GM12878 (cell line): Measurements from ENCODE around the gene RREB1. TPM values are rescaled to one million over a fixed set of nuclear protein-coding genes. Genes with fewer than 3 reads are reported as not detected.

Experiments
- ATAC-seq: fragments of 200-7000 bp; cut with Tn5 transposase; 3 replicates; pipeline ENCODE4 v1.9.1; 2020; ENCODE audit warnings: mild to moderate bottlenecking, moderate library complexity
- BruUV-seq: library from RNA; stranded (reverse); fragments of 400-500 nt; replicated peaks from 2 replicates; lab custom pipeline; 2021; lab: Mats Ljungman, UMichigan
- CTCF ChIA-PET: fragments of 300-600 bp; sonication (Branson Sonifier 250); formaldehyde crosslinking; extraction: SDS; loops from one replicate; lab custom pipeline; 2021; ENCODE audit warnings: inconsistent platforms; lab: Yijun Ruan, JAX
- POLR2A ChIA-PET: fragments of 350-600 bp; formaldehyde crosslinking; extraction: SDS; loops from one replicate; lab custom pipeline; 2021; ENCODE audit warnings: inconsistent platforms; lab: Charles Lee
- RAD21 ChIA-PET: fragments of 300-600 bp; sonication (Branson Sonifier 250); formaldehyde crosslinking; loops from one replicate; lab custom pipeline; 2023; ENCODE audit warnings: antibody characterized with exemption; ENCODE audit not compliant: unreplicated experiment; lab: Charles Lee
- SMC1A ChIA-PET: fragments of 300-600 bp; sonication (Branson Sonifier 250); formaldehyde crosslinking; loops from one replicate; lab custom pipeline; 2023; ENCODE audit not compliant: unreplicated experiment, uncharacterized antibody; lab: Charles Lee
- DNase-seq: peaks from one replicate; pipeline ENCODE4 v3.0.0-alpha.2; 2011; ENCODE audit warnings: low read depth, low spot score
- FAIRE-seq: peaks from 3 replicates; lab custom pipeline; 2011; peaks lifted over from hg19 to GRCh38; lab: Jason Lieb, UNC
- H2AFZ ChIP-seq: 2 replicates; pipeline ENCODE4 v1.6.0; 2011; ENCODE audit warnings: low read depth, low read length, control low read depth; ENCODE audit not compliant: control insufficient read depth
- H3K27ac ChIP-seq: 2 replicates; pipeline ENCODE4 v1.5.1; 2011; ENCODE audit warnings: control low read depth; ENCODE audit not compliant: control insufficient read depth, insufficient read depth
- H3K27me3 ChIP-seq, 2 experiments: replicated peaks in 1 of 2; 2 replicates each; pipeline versions ENCODE4 v1.6.0 to v1.6.1; 2011; ENCODE audit warnings: low read length in 1 of 2; ENCODE audit not compliant: control insufficient read depth in 2 of 2, insufficient read depth in 2 of 2
- H3K36me3 ChIP-seq, 2 experiments: 2 replicates each; pipeline ENCODE4 v1.5.1; 2011; ENCODE audit warnings: low read length in 1 of 2; ENCODE audit not compliant: control insufficient read depth in 2 of 2, insufficient read depth in 2 of 2
- H3K4me1 ChIP-seq: 2 replicates; pipeline ENCODE4 v1.6.1; 2011; ENCODE audit warnings: mild to moderate bottlenecking, low read length, moderate library complexity, mixed read lengths; ENCODE audit not compliant: control insufficient read depth, insufficient read depth
- H3K4me2 ChIP-seq: 2 replicates; pipeline ENCODE4 v1.6.0; 2011; ENCODE audit warnings: control low read depth; ENCODE audit not compliant: control insufficient read depth, insufficient read depth
- H3K4me3 ChIP-seq: fragments of 200-600 bp; sonication (generic); 2 replicates; pipeline ENCODE4 v1.5.1; 2016
- H3K79me2 ChIP-seq: 2 replicates; pipeline ENCODE4 v1.6.0; 2011; ENCODE audit warnings: low read length; ENCODE audit not compliant: control insufficient read depth, insufficient read depth
- H3K9ac ChIP-seq: 2 replicates; pipeline ENCODE4 v1.8.0; 2011; ENCODE audit warnings: low read length, control low read depth, mixed read lengths; ENCODE audit not compliant: control insufficient read depth, insufficient read depth
- H3K9me3 ChIP-seq: replicated peaks from 3 replicates; pipeline ENCODE4 v1.5.1; 2011; ENCODE audit warnings: mild to moderate bottlenecking, low read length; ENCODE audit not compliant: control insufficient read depth, insufficient read depth
- H4K20me1 ChIP-seq: 2 replicates; pipeline ENCODE4 v1.6.0; 2011; ENCODE audit not compliant: control insufficient read depth, insufficient read depth
- CBX3 ChIP-seq: fragments of 200-600 bp; sonication (generic); IDR thresholded peaks from 2 replicates; pipeline ENCODE4 v1.6.1; 2016; ENCODE audit warnings: low read depth, borderline replicate concordance
- RBBP5 ChIP-seq: fragments of 200-600 bp; sonication (generic); conservative IDR thresholded peaks from 2 replicates; pipeline ENCODE4 v1.6.1; 2016
- ZNF24 ChIP-seq: fragments of 450-650 bp; IDR thresholded peaks from 2 replicates; pipeline ENCODE4 v1.6.1; 2017; ENCODE audit warnings: antibody characterized with exemption, mild to moderate bottlenecking
- WGBS: methylation state at CpG from one replicate; pipeline ENCODE4 v1.1.6; 2016; ENCODE audit warnings: low lambda C conversion rate; ENCODE audit not compliant: insufficient replicate concordance, insufficient coverage; ENCODE audit errors: missing lambda C conversion rate; 5-methylcytosine and 5-hydroxymethylcytosine counted together
- in situ Hi-C: fragments of 300-500 bp; cut with MboI; formaldehyde crosslinking; loops from 9 replicates; pipeline ENCODE4 v1.14.3; 2018; ENCODE audit warnings: mixed read lengths
- intact Hi-C: fragments of 100-400 bp; cut with micrococcal nuclease; formaldehyde crosslinking; loops from one replicate; pipeline ENCODE4 v1.14.2; 2022; ENCODE audit not compliant: unreplicated experiment
- polyA plus RNA-seq, 11 experiments: library from polyadenylated mRNA; depleted of rRNA in 4 of 11; unstranded in 6 of 11; stranded (reverse) in 5 of 11; fragments of >200 nt; fragmentation: Nextera tagmentation in 4 of 11; fragmentation: Illumina TruSeq in 1 of 11; extraction: Ambion mirVana in 4 of 11; extraction: Trizol in 1 of 11; gene quantifications; 1 replicate in 1 of 11; 2 replicates in 10 of 11; pipeline versions ENCODE4 v1.2.1 to v1.2.3, GENCODE V29; 2011 to 2016; ENCODE audit warnings: inconsistent platforms in 2 of 11, missing spikeins in 2 of 11, low read depth in 1 of 11
- total RNA-seq, 4 experiments: library from RNA; depleted of rRNA in 3 of 4; stranded (reverse); fragments of >200 nt in 3 of 4; fragmentation: Illumina TruSeq in 1 of 4; extraction: Trizol in 1 of 4; gene quantifications; 2 replicates each; pipeline versions ENCODE4 v1.2.1 to v1.2.3, GENCODE V29; 2013 to 2021
- TF ChIP-seq, protein P1 (sequence below): IDR thresholded peaks from 2 replicates; pipeline ENCODE4 v1.6.1; 2011; ENCODE audit warnings: borderline replicate concordance, low read depth, mild to moderate bottlenecking, moderate library complexity, low read length; ENCODE audit not compliant: insufficient read depth, poor library complexity, severe bottlenecking
- TF ChIP-seq, protein P2 (sequence below), 3 experiments: IDR thresholded peaks in 2 of 3; conservative IDR thresholded peaks in 1 of 3; 2 replicates each; pipeline ENCODE4 v1.5.1; 2011; ENCODE audit warnings: low read depth in 3 of 3, low read length in 3 of 3, mild to moderate bottlenecking in 3 of 3, control low read depth in 2 of 3, moderate library complexity in 2 of 3, inconsistent platforms in 1 of 3, mixed read lengths in 1 of 3; ENCODE audit not compliant: control insufficient read depth in 2 of 3, insufficient read depth in 1 of 3; ENCODE audit errors: extremely low read depth in 1 of 3
- TF ChIP-seq, protein P3 (sequence below): fragments of 450-650 bp; formaldehyde crosslinking; IDR thresholded peaks from 2 replicates; pipeline ENCODE4 v1.4.0; 2020; ENCODE audit warnings: mild to moderate bottlenecking, moderate library complexity

The RREB1 gene
- total and polyA plus RNA-seq, 10 of the 15 experiments (the other 5 are each of a cell fraction or from before 2014, with no cell fraction given) = 1.9 to 30.3 (median 8.6) TPM

DNA sequence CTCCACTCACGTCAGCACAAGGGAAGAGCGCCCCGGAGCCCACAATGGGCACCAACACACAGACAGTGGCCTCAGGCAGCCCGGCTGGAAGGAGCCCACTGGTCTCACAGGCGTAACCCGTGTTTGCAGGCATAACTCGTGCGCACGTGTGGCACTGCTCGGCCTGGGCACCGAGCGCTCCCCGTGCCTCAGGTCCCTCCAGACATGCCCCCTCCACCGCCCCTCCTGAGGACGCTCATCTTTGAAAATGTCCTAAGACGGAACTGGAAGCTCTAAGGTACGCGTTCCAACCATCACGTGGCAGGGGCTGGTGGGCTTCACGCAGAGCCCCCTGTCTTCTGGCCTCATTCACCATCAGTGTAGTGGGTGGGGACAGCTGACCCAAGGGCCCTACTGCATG is 160.6 kb downstream of the RREB1 start (continued):
- TF ChIP-seq, protein P1, sequence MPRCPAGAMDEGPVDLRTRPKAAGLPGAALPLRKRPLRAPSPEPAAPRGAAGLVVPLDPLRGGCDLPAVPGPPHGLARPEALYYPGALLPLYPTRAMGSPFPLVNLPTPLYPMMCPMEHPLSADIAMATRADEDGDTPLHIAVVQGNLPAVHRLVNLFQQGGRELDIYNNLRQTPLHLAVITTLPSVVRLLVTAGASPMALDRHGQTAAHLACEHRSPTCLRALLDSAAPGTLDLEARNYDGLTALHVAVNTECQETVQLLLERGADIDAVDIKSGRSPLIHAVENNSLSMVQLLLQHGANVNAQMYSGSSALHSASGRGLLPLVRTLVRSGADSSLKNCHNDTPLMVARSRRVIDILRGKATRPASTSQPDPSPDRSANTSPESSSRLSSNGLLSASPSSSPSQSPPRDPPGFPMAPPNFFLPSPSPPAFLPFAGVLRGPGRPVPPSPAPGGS = no peak
- no peak for TF ChIP-seq RBBP5

DNA sequence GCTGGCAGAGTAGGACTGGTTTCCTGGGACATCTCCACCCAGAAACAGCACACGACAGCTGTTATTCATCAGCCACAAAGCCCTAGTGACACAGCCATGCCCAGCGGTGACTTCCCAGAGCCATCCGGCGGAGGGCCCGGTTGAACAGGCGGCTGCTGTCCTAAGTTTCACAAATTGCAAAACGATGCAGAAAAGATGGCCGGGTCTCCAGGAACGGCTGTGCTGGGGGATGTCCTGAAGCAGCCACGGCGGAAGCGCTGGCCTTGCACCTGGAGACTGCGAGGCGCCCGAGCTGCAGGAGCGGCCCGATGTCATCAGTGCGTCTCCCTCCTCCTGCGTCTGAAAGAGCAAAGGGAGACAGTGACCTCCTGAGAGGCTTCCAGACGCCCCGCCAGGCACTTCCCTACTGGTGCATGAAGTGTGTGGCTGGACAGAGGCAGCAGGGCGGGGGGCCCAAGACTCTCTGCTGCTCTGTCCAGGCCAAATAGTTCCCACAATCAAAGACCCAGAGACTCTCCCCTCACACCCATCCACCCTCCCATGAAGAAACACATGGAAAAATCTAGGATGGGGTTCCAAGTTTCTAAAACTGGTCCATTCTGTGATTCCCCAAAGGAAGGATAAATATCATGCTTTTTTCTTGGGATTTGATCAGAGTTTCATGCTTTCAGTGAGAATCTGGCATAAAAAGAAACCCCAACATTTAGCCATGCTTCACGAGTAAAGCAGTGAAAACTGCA is 161.2 kb downstream of the RREB1 start:
- Histone ChIP-seq H3K79me2 (no peaks in the 10 kb centered on the region), H3K9me3 (no peaks in the 10 kb centered on the region; the same call in 1 of the 3 replicates), H3K27ac (no peak overlapping the region), H2AFZ (no peak overlapping the region), H3K4me3 (no peak overlapping the region), H3K27me3 (no peaks in the 10 kb centered on the region), H3K36me3 (no peaks in the 10 kb centered on the region), H3K4me2 (no peak overlapping the region), H3K9ac (no peak overlapping the region), H3K4me1 (no peaks in the 10 kb centered on the region), H4K20me1 (no peaks in the 10 kb centered on the region)
- CTCF ChIA-PET = interaction anchor here (0.7 kb wide), 1 partner anchor 227 kb away, joined by 3 read pairs; no protein-coding TSS in a partner anchor
- intact Hi-C loops = no loop called here
- in situ Hi-C loops = no loop called here
- FAIRE-seq (no peak), DNase-seq (no peak), ATAC-seq (no peak)
- RAD21 ChIA-PET = no interaction called here
- SMC1A ChIA-PET = no interaction called here
- TF ChIP-seq CBX3 (no peak), ZNF24 (no peak)
- TF ChIP-seq, protein P2, sequence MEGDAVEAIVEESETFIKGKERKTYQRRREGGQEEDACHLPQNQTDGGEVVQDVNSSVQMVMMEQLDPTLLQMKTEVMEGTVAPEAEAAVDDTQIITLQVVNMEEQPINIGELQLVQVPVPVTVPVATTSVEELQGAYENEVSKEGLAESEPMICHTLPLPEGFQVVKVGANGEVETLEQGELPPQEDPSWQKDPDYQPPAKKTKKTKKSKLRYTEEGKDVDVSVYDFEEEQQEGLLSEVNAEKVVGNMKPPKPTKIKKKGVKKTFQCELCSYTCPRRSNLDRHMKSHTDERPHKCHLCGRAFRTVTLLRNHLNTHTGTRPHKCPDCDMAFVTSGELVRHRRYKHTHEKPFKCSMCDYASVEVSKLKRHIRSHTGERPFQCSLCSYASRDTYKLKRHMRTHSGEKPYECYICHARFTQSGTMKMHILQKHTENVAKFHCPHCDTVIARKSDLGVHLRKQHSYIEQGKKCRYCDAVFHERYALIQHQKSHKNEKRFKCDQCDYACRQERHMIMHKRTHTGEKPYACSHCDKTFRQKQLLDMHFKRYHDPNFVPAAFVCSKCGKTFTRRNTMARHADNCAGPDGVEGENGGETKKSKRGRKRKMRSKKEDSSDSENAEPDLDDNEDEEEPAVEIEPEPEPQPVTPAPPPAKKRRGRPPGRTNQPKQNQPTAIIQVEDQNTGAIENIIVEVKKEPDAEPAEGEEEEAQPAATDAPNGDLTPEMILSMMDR (IDR thresholded peaks at IDR 0.05 in 2 of 3, conservative IDR thresholded peaks at IDR 0.05 in 1 of 3; ENCODE audit: control insufficient read depth in 2 of 3, extremely low read depth in 1 of 3, insufficient read depth in 1 of 3, low read depth in 3 of 3, low read length in 3 of 3) = no peak
- TF ChIP-seq, protein P3, sequence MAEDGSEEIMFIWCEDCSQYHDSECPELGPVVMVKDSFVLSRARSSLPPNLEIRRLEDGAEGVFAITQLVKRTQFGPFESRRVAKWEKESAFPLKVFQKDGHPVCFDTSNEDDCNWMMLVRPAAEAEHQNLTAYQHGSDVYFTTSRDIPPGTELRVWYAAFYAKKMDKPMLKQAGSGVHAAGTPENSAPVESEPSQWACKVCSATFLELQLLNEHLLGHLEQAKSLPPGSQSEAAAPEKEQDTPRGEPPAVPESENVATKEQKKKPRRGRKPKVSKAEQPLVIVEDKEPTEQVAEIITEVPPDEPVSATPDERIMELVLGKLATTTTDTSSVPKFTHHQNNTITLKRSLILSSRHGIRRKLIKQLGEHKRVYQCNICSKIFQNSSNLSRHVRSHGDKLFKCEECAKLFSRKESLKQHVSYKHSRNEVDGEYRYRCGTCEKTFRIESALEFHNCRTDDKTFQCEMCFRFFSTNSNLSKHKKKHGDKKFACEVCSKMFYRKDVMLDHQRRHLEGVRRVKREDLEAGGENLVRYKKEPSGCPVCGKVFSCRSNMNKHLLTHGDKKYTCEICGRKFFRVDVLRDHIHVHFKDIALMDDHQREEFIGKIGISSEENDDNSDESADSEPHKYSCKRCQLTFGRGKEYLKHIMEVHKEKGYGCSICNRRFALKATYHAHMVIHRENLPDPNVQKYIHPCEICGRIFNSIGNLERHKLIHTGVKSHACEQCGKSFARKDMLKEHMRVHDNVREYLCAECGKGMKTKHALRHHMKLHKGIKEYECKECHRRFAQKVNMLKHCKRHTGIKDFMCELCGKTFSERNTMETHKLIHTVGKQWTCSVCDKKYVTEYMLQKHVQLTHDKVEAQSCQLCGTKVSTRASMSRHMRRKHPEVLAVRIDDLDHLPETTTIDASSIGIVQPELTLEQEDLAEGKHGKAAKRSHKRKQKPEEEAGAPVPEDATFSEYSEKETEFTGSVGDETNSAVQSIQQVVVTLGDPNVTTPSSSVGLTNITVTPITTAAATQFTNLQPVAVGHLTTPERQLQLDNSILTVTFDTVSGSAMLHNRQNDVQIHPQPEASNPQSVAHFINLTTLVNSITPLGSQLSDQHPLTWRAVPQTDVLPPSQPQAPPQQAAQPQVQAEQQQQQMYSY (CRISPR knock-in tag) = no peak
- POLR2A ChIA-PET = no interaction called here
- WGBS = 81% methylated on average over 23 of the region's 23 CpGs
- no TSS peak for BruUV-seq
